Fibroblast of skin of left biceps (primary cell): Measurements from ENCODE around the gene DPYSL5.
"Not testable (repeated sequence)": the region's sequence is repeated elsewhere in the genome, so short reads cannot be mapped to it uniquely, and the experiment has no call there.

Source experiments
- DNase-seq, 2 experiments: peaks; one replicate each; pipeline ENCODE4 v3.0.0-alpha.2; 2013; ENCODE audit warnings: low read depth in 2 of 2

Gene DPYSL5, protein sequence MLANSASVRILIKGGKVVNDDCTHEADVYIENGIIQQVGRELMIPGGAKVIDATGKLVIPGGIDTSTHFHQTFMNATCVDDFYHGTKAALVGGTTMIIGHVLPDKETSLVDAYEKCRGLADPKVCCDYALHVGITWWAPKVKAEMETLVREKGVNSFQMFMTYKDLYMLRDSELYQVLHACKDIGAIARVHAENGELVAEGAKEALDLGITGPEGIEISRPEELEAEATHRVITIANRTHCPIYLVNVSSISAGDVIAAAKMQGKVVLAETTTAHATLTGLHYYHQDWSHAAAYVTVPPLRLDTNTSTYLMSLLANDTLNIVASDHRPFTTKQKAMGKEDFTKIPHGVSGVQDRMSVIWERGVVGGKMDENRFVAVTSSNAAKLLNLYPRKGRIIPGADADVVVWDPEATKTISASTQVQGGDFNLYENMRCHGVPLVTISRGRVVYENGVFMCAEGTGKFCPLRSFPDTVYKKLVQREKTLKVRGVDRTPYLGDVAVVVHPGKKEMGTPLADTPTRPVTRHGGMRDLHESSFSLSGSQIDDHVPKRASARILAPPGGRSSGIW

DNA sequence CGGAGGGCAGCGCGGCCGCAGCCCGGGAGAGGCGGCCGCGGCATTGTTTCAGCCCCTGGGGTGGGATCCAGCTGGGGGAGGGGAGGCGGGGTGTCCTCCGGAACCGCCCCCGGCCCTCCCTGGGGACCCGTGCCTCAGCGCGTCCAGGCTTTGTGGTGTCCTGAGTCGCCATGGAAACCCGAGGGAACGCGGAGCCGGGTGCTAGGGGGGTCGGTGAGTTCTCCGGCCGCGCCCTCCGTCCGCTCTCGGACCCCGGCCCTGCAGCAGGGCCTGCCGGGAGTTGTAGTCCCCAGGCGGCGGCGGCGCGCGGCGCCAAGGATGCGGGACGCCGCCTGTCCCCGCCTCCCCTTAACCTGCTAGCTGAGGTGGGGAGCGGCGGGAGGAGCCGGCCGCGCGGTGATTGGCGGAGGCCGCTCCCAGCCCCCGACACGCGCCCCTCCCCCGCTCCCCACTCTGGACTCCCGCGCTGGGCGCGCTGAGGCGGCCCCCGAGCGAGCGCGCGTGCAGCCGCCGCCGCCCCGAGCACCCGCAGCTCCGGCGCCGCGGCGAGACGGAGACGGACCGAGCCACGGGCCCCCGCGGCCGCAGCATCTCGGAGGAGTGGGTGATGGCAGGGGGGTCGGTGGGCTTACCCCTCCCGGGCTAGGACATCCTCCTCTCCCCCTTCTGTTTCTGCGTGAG, at the start of gene DPYSL5:
Gene DPYSL5, plus strand, starts transcription at position 478 of the 681 bp plus-strand sequence. CDS start 50,368 bp downstream, outside the sequence.
- no peak for DNase-seq

DNA sequence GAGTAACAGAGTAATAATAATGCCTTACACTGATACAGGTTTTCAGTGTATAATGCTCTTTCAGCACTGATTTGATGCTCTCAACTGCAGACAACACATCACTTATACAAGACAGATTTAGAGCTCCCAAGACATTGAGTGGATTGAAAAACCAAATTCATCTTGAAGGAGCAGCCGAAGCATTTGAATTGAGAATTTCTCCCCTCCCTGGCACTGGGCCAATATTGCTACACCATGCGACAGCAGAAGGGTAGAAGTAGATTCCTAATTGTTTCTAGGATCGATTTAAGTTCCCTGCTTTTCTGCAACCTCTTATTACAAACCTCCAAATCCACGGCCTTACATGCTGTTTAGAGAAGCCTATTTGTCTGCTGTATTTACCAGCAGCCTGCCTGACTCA, 46.6 kb upstream of the DPYSL5 start:
- no peak for DNase-seq

DNA sequence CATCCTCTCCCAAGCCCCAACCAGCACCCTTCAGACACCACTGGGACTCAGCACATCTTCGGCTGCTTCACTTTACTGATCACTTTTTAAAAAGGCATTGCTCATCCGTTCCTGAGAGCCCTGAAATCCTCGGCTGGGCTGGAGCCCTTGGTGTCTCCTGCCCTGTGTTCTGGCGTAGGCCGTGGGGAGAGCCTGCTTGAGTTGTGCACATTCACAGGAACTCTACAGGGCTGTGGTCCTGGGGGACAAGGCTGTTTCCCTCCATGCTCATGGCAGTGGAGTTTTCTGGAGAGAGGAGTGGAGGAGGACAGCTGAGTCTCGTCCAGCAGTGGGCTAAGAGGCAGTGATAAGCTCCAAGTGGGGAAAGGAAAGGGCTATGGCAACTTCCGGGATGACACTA, 46.1 kb upstream of the DPYSL5 start:
- no peak for DNase-seq

DNA sequence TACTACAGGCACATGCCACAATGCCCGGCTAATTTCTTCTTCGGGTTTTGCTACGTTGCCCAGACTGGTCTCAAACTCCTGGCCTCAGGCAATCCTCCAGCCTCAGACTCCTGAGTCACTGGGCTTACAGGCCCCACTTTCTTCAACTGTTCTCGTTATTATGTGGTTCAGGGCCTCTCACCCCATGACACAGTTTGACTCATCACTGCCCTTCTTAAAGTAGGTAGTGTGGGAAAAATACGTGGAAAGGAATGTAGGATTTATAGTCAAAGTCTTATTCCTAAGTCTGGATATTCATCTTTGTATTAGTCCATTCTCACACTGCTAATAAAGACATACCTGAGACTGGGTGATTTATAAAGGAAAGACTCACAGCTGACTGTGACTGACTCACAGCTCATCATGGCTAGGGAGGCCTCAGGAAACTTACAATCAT, 42.7 kb upstream of the DPYSL5 start:
- no peak for DNase-seq

DNA sequence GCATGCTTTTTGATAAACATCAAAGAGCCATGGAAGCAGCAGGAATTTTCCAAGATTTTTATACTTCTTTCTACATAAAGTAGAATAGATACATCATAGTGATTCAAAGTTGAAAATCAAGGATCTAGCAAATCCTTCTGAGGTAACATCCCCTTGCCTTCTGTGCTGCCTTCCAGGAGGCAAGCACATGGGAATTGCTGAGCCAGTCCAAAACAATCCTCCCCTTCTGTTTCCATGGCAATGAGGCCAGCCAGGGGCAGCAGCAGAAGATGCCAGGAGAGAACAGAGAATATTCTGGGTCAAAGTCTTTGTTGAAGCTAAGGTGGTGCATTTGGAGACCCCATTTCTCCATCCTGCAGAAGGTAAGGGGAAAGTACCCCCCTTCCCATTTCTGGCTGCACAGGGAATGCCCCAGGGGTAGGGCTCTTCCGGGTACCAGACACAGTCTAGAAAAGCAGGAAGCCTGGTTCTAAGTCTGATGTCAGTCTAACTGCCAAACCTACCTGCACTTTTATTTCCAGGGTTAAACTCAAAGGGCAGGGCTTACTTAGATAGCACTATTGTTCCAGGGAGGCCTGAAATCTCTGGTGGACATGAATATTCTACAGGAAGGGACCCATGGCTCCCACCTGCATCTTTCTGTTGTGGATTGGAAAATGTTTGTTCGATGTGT, 40.0 kb upstream of the DPYSL5 start:
- no peak for DNase-seq

DNA sequence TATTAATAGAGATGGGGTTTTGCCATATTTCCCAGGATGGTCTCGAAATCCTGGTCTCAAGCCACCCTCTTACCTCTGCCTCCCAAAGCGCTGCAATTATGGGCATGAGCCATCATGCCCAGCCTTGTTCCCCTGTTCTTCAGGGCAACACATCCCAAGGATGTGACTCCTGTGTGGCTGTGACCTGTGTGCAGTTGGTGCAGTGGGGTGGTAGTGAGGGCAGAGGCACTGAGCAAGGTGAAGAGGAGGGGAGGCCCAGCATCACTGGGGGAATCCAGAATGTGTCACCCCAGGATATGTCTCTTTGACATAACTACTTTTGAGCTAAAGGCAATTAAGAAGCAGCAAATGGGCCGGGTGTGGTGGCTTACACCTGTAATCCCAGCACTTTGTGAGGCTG, 38.7 kb upstream of the DPYSL5 start:
- DNase-seq, result no peak

DNA sequence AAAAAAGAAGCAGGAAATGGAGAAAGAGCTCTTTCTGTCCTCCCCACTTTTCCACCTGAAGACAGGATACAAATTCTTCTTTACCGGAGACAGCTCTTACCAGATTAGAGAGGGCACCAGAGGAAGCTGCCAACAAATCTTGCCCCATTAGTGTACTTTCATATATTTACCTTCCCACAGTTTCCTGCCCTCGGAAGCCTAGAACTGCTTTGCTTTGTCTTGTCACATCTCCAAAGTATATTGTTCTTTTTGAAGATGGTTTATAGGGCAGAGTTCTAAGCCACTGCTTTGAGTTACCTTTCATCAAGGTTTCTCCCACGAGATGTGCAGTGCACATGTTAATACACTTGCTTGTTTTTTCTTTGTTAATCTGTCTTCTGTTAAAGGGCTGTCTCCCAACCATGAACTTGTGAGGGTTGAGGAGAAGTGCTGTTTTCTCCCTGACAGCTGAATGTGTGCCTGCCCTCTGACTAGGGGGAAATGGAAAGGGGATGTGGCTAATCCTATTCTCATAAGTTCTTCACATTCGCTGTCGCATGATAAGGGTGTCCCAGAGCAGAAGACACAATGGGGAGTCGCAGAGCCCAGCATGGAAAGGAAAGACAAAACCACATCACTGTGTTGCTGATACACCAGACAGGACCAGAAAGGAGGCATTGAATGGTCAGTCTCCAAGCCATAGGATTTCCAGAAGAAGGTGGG, 37.9 kb upstream of the DPYSL5 start:
- no peak for DNase-seq

DNA sequence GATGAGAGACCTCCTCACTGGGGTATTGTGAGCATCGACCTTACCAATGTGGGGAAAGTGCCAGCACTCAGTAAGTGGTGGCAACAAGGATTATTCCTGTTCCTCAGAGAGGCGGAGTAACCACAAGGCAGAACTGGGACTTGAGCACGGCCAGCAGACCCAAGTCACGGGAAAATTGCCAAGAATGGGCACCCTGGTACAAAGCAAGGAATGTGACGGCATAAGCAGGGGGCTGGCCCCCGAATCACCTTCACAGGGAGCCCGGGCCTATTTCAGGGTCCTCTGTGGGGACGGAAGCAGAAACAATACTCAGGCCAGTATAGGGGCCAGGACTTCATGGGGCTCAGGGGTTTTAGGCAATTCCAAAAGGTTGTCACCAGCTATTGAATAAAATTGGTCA, 36.7 kb upstream of the DPYSL5 start:
- DNase-seq, result no peak

DNA sequence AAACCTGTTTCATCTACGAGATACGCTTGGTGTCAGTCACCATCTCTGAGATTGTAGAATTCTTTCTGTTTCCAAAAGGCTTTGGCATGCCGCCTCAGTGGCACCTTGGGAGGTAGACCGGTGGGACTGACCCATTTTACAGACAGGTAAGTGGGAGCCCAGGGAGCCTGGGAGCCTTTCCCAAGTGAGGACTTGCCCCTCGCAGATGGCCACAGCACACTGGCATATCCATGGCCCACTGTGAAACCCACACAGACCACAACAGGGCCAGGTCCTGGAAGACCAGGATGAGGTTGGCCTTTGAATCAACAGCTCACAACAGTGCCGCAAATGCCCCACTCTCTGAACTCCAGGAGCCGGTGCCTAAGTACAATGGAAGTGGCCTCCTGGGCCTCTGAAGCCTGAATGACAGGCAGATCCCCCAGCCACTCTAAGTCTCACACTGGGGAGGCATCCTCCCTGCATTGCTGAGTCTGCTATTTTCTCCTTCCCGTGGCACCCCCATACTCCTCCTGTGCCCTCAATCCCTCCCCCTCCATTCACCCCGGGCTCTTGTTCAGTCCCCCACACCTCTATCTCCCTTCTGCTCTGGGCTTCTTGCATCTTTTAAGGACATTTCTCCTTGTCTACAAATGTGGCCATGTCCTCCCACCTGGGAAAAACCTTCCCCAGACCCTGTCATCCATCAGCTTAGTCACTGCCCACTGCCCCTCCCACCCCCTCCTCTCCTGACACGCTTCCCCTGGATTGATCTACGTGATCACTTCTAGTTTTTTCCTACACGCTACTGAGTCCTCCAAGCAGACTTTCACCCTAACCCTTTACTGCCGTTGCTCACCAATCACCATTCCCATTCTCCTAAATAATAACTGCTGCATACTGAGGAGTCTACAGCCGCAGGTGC, 35.9 kb upstream of the DPYSL5 start:
- DNase-seq, result no peak

DNA sequence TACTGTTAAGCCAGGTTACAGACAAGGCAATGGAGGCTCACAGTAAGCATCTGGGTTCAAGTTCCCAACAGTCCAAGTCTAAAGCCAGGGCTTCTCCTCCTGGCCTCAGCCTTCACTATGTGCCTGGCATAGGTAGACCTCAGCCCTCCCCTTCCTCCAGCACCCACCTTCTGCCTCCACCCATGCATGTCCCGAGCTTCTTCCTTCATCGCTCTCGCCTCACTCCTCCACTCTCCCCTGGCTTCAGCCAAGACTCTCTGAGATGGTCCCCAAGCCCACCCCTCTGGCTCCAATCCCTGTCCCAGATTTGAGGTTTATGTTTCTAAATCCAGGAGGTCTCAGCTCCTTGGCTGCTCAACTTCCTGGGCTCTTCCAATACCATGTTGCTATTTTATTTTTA, 35.2 kb upstream of the DPYSL5 start:
- DNase-seq, result no peak

DNA sequence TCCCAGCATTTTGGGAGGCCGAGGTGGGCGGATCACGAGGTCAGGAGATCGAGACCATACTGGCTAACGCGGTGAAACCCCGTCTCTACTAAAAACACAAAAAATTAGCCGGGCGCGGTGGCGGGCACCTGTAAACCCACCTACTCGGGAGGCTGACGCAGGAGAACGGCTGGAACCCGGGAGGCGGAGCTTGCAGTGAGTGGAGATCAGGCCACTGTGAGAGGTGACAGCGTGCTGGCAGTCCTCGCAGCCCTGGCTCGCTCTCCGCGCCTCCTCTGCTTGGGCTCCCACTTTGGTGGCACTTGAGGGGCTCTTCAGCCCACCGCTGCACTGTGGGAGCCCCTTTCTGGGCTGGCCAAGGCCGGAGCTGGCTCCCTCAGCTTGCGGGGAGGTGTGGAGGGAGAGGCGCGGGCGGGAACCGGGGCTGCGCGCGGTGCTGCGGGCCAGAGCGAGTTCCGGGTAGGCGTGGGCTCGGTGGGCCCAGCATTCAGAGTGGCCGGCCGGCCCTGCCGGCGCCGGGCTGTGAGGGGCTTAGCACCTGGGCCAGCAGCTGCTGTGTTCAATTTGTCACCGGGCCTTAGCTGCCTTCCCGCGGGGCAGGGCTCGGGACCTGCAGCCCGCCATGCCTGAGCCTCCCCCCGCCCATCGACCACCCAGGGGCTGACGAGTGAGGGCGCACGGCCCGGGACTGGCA, 33.7 kb upstream of the DPYSL5 start:
- not testable (repeated sequence) for DNase-seq

DNA sequence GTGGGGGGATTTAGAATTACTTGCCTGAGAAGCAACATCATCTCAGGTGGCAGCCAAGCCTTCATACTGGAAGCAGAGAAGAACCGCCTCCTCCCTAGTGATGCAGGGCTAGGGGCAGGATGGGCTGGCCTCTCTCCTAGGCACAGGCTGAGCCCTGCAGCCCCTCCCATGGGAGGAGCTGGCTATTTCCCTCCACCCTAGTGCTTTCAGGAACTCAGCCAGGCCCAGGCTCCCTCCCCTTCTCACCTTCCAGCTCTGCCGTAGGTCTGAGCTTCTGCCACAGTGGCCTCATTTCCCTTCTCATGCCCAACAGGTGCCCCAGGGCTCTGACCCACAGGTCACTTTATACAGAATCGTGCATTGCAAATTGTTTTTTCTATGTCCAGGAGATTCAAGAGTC, 31.0 kb upstream of the DPYSL5 start:
- no peak for DNase-seq

DNA sequence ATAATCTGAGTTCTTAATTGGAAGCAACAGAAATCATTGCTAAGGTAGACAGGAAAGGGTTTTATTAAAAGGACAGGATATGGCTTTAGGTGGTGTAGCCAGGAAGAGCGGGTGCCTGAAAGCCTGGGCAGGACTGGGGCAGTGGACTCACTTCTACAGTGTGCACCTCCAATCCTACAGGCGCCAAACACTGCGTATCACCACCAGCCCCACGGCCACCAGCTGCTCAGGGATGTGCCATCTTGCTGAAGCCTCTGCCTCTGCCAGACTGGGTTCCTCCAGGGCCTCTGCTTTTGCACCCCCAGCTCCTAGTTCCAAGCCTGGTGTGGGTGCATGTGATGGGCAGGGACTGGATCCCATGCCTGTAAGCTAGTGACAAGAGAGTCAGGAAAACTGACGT, 29.7 kb upstream of the DPYSL5 start:
- DNase-seq, result no peak

DNA sequence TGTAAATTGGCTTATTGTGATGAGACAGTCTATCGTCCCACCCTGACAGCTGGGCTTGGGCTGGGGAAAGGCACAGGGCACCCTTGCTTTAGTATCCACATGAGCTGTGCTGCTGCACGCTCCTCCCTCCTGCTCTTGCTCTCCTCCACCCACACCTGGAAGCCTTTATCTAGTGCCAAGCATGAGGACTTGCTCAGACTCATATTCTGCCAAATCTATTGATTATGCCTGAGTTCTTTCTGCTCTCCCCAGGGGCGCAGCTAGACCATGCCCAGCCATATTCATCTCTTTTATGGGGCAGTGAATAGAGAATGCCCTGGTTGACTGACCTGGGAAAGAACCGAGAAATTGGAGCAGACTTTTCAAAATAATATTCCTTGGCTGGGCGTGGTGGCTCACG, 29.0 kb upstream of the DPYSL5 start:
- DNase-seq, result no peak

DNA sequence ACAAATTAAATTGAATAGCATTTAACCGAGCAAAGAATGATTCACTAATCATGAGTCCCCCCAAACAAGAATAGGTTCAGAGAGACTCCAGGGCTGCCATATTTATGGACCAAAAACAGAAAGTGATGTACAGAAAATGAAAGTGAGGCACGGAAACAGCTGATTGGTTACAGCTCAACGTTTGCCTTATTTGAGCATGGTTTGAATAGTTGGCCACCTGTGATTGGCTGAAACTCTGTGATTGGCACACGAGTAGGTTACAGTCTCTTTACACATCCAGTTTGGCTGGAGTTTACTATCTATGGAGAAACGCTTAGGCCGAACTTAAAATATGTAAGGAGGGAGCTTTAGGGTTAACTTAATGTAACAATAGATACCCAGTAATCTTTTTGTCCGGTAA, 27.0 kb upstream of the DPYSL5 start:
- no peak for DNase-seq

DNA sequence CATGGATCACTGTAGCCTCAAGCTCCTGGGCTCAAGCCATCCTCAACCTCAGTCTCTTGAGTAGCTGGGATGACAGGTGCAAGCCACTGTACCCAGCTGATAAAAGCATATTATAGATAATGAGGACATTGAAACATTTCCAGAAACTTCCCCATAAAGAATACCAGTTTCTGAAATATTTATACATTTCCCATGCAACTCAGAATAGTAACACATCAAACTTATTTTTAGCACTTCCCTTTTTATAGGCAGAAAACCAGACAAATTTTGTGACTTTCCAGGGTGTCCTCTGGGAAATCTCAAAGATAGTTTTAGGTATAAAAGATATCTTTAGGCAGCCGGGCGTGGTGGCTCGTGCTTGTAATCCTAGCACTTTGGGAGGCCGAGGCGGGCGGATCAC, 25.1 kb upstream of the DPYSL5 start:
- DNase-seq, result no peak

DNA sequence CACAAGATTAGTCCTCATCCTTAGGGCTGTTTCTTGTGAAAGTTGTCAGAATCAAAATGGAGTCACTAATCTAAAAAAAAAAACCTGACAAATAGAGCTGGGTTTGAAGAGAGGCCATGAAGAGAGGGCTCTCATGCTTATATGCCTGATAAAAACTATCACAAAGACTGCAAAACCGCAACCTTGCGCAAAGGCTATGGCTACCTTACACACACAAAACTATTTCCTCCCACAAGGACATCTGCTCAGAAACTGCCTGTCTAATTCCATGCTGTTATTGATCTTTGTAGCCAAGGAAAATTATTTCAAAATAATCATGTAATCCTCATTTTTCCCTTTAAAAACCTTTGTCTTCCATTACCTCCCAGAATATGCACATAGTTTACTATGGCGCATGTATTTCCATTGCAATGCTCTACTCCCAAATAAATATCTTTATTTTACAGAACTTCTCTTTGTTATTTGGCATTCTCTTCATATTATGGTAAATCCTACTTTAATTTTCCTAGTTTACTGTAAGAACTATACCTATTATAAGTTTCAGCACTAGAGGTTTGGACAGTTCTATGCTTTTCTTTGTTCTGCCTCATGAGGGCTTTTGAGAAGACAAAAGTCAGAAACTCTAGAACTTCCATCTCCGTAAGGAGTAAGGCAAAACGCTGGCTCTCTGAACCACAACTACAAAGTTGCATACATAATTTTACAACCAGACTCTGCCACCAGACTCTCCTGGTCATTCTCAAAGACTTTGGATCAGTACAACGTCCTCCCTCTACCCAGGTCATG, 9.6 kb upstream of the DPYSL5 start:
- no peak for DNase-seq

DNA sequence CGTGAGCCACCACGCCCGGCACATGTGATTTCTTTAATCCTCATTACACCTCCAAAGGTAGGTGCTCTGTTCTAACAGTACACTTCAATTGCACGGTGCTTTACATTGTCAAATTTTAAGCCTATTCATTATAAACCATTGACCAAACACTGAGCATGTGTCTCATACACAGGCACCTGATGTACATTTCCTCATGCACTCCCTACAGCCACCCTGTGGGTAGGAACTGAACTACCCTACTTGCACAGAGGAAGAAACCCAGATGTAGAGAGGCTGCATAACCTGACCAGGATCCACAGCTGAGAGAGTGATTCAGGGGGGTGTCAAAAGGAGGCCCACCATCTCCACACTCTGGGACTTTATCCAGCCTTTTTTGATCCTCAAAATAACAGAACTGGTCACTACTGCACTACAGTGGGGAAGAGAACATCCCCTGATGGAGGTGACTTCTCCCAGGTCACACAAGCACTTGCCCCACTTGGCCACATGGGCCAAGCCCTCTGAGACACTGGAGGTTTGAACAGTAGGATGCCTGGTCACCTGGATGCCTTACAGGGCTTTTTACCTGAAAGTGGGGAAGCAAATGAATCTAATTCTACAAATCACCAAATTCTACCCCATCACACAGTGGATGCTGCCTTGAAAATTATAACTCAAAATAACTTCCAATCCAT, 6.9 kb upstream of the DPYSL5 start:
- no peak for DNase-seq

DNA sequence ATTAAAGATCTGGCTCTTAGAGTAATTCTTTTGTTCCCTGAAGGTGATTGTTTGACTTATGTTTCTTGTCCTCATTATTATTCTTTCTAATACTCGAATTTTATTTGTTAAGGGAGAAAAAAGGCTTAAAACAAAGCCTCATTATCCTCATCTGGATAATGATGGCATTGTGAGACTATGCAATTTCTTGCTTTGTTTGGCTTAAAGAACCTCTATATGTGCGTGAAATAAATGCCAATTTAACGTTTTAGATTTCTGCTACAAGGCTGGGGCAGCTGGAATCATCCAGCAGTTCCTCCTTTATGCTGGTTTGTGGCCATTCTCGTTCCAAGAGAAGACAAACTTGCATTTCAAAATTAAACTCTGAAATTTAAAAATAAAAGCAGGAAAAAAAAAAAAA, 4.9 kb upstream of the DPYSL5 start:
- no peak for DNase-seq
